GM21390 (cell line): ENCODE measurements around the gene BCL2L11.

Experiments used
- ATAC-seq: cut with Tn5 transposase; IDR thresholded peaks from one replicate; pipeline ENCODE4 v1.9.1; 2021; ENCODE audit not compliant: unreplicated experiment

BCL2L11 gene

DNA sequence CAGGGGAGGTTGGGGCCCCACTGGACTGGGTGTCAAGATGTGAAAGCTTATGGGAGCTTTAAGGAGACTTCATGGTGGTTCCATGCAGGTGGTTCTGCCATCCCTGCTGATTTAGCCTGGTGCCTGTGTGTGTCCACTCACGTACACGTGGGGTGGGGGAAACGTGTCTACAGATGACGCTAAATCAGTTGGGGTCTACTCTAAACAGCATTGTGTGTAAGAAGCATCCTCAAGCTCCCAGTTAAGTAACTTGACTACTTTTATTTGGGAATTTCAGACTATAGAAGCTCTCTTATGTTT, 47.1 kb downstream of the BCL2L11 start:
- ATAC-seq, result no peak

DNA sequence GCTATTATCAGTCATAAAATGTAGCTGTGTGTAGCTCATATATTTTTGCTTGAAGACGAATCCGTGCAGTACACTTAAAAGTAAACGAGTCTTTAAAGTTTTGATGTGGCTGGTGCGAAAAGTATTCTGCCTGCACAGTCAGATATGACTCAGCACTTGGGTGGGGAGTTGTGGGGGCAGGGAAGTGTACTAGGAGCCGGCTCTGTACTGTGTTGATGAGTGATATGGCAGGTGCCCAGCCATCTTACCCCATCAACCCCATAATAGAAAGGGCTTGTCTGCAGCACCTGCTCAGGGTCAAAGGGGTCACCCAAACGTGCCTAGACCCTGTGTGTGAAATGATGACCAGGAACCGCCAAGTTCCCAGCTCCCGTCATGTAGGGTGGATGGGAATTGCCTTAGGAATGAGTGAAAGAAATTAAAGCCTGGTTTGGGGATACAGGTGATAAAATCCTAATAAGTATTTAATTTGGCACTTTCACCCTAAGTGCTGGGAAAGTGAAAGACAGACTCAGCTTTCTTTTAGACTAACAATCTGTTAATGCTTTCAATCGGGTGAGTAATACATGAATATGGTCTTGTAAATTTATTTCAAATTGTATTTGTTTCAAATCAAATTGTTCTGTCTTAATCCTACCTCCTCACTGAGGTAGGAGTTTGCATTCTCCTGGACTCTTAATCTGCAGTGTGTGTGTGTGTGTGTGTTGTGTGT, 48.0 kb downstream of the BCL2L11 start:
- no peak for ATAC-seq

DNA sequence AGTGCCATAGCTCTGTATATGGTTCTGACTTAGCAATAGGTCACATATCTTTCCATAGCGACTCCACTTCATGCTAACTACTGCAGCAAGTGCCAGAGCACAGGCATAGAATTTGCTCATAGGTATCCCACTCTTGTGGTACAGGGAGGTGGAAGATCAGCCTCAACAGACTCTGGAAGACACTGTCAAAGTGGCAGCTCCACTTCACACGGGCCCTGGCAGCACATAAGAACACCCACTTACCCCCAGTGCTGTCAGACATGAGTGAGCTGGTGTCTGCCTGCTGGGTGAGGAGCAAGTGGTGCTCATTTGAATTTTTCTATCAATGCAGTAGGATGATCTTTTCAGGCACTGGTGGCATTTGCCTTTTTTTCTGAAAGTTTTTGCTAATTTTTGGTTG, 48.6 kb downstream of the BCL2L11 start:
- no peak for ATAC-seq

DNA sequence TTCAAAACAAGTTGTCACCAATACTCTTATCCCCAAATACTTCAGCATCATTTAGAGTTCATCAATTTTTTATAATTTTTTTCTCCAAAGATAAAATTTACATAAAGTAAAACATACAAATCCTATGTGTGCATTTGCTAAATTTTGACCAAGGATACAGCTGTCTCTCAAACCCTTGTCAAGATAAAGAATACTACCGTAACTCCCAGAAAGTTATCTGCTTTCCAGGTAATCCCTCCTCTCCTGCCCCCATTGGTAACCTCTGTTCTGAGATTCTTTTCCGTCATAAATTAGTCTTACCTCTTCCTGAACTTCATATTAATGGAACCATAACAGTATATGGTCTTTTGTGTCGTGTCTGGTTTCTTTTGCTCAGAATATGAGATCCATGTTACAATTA, 49.2 kb downstream of the BCL2L11 start:
- no peak for ATAC-seq

DNA sequence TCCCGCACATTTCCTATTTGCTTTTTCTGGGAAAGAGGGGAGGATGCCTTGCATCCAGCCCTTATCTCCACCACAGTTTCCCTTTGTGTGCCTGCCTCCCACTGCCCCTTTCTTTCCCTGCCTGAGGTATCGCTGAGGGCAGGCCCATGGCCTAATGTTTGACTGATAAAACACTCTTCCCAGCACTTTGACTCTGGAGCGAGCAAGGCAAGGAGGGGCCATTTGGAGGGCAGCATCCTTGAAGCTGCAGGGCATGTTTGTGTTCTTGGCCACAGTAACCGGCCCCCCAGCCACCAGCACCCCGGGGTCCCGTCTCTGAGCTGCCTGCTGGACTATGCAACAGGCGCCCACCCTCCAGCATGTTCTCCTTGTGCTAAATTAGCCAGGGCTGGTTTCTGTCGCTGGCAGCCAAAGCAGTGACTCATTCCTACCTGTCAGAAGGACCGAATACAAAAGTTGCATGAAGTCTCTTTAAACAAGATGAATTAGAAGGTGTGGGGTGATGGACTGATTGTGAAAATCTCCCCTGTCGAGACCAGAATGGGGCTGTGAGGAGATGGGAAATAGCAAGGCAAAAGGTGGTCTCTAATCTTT, 50.7 kb downstream of the BCL2L11 start:
- no peak for ATAC-seq

DNA sequence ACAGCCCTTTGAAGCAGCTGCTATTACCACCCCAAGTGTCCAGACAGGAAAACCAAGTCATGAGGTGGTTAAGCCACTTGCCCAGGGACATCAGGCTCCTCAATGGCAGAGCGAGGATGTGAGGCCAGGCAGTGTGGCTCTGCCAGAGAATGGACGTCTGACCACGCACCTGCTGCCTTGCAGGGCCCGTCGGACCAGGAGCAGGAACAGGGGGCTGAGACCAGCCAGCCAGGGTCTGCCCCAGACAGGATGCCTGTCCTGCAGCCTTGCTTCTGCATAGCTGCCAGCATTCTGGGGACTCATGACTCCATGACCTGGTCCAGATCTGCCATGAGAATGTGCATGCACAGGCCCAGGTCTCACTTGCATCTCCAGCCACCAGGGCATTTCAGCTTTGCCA, 52.0 kb downstream of the BCL2L11 start:
- no peak for ATAC-seq

DNA sequence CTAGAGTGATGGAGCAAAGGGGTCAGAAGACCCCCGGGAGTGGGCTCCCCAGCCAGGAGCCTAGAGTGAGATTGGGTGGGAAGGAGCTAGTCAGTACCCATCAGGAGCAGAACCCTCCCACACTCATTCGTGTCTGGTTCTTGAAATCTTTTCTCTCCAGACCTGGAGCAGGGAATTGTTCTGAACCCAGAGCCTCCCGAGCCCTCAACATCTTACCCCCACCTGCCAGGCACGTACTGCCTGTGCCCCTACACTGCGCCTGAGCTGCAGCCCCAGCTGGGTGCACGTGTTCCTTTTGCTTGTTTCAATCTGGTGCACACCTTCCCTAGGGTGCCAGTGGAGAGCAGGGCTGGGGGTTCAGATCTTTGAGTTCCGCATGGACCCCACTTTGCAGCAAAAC, 52.6 kb downstream of the BCL2L11 start:
- no peak for ATAC-seq

DNA sequence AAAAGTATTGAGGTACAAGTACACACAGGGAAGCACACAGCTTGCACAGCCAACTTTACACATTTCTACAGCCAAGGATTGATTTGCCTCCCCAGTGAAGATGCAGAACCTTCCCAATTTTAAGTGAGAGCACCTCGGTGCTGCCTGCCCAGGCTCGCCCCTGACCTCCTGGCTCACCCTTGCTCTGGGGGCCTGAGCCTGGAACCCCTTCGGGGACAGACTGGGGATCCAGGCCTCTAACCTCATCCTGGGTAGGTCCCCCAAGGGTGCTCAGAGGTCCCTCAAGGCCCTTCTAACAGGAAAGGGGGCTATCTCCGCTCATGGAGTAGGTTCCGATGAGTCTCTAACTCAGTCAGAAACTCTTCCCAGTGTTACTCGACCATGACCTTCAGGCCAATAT, 53.1 kb downstream of the BCL2L11 start:
- ATAC-seq, result no peak

DNA sequence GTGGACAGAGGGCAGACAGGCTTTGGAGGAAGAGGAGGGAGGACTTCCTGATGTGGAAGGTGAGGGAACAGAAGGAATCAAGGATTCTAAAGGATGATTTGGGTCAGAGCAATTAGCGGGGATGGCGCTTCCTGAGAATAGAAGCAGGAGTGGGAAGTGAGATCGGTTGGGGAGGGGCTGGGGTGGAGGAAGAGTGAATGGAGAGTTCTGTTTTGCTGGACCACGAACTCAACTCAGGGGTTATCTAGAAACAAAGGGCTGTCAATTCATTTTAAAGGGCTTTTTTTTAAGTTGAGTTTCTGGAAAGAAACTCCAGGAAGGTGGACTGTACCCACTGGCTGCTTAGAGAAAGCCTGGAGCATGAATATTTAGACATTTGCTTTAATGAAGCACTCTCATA, 54.9 kb downstream of the BCL2L11 start:
- no peak for ATAC-seq

DNA sequence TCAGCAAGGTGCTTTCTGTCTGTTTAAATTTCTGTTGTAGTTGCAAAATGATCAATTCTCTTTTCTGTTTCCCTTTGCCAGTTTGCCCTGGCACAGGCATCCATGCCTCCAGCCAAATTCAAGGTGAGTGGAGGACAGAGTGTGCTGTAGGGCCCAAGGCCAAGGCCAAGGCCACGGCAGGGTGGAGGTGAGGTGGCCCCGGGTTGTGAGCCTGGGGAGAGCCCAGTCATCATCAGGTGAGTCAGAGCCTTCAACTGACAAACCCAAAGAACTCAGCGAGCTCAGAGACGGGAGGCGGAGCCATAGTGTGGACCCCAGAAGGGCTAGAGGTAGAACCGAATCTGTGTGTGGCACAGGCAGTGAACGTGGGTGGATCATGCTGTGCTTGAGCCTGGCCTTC, 55.7 kb downstream of the BCL2L11 start:
- ATAC-seq, result no peak

DNA sequence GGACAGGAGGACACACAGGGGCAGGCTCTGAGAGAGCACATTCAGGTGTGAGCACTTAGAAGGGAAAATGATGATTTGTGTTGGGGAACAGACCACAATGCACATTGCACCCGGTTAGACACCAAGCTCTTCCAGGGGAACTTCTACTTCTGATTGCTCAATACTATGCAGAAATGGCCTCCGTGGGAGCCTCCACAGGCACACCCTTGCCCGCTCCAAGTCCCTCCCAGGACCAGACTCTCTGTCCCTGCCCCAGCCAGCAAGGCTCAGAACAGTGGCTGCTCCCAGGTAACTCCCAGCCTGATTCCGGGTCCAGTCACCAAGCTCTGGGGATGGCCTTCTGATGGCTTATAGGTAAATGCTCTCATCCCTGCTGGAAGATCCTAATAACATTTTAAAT, 56.2 kb downstream of the BCL2L11 start:
- no peak for ATAC-seq

DNA sequence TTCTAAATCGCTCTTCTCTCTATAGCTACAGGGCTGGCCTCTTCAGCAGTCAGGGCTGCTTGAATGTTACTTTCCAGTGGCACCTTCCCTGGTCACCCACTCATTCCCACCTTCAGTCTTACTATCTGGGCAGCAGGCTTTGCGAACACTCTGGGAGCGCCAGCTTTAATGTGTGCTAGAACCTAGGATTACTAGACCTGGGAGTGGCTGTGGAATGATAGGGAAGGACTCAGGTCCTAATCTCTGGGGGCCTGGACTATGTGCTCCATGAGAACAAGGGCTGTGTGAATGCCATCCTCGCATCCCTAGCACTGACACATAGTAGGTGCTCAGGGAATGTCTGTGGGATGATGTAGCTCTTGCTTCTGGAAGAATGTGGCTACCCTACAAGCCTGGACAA, 57.6 kb downstream of the BCL2L11 start:
- no peak for ATAC-seq

DNA sequence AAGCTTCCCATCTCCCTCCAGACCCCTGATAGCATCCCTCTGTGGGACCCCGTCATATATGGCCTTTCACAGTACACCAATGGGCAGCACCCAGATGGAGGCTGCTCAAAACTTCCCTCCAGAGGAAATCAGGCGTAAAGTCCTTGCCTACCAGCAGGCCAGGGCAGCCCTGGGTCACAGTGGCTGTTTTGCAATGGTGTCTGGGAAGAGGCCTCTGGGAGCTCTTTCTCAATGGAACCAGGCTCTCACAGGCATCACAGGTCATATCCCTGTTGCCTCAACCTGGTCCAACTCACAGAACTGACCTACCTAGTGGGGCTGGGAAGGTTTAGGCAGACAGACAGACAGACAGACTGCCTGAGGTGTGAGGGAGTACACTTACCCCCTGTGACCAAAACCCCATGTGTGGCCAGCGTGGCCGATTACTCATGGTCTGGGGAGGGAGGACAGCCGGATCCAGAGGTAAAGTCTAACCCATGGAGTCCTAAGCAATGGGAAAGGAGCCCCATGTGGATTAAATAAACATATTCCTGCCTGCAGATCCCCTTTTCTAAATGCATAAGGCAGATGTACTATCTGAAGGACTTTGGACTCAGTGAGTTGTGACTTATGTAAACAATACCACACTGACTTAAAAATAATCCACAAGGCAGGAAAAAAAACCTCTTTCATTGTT, 58.2 kb downstream of the BCL2L11 start:
- no peak for ATAC-seq

DNA sequence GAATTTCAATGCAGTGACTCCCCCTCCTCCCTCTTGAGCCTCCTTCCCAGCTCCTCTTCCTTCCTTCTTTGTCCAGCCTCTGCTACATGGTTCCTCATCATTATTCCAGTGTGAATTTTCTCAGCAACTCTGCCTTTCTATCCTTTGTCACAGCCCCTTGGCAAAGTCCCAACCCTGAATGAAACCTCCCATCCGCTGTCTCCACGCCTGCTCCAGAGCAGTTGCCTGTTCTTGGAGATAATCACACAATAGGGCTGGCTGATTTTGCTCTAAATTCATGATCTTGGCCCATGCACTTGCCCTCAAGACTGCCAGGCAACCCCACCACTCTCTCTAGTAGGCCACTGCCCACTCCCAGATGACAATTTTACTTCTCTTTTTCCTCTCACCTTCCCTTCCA, 61.4 kb downstream of the BCL2L11 start:
- no peak for ATAC-seq

DNA sequence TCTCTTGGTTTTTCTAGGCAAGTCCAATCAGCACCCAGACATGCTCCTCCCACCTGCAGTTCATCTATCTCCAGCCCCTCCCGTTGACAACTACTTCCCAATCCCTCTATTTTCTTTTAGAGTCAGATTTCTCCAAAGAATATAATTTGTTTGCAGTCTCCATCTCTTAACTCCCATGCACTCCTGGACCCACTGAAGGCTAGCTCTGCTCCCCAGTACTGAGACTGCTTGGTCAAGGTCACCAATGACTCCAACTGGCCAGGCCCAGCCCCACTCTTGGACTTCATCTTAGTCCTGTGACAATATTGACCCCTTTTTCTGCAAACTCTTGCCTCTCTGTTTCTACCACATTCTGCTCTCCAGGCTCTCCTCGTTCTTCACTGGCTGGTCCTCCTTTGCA, 62.0 kb downstream of the BCL2L11 start:
- no peak for ATAC-seq

DNA sequence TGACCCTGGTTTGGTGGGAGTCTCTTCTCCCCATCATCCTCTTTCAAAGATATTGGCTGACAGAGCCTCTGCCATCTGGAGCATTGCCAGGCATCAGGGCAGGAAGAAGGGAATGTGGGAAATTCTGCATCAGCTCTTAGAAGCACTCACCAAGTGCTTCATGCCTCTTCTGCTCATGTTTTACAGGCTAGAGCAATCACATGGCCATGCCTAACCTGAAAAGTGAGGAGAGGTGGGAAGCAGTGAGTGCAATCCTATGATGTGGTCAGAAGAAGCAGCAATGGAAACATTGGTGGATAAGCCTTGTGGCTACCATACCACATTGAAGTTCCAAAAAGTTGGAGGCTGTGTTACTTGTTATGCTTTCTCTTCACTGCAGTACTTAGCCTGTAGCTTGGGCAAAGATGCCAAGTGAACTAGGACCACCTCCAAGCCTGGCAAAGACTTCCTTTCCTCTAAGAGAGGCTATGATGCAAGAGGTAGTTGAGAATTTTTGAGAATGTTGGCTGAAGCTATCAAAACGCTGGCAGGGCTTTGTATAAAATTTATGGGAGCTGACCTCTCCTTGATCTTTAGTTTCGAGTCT, 64.1 kb downstream of the BCL2L11 start:
- ATAC-seq, result no peak

DNA sequence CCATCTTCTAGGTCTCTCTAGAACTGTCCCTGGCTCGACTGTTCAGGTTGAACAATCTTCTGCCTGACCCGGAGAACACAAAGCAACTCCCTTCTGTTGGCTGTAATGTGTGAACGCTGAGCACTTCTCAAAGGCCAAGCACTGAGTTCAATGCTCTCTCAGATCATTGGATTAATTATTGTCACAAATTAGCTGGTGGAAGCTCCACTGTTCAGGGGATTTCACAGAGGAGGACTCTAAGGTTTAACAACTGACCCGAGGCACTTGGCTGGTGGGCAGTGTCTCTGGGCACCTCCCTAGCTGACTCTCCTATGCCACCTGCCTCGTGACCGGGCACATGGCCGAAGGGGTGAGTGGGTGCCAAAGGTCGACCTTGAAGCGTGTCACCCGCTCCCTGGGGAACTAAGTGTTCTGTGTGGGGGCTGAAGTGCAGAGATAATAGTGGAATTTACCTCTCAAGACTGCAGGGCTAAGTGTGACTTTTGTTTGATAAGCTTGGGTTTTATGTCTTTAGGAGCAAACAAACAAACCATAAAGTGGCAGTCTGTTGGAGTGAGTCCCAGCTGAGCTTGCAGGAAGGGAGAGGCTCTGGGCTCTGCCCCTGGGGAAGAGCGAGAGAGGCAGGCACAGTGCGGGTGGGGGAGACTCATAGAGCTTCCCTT, 64.8 kb downstream of the BCL2L11 start:
- no peak for ATAC-seq

DNA sequence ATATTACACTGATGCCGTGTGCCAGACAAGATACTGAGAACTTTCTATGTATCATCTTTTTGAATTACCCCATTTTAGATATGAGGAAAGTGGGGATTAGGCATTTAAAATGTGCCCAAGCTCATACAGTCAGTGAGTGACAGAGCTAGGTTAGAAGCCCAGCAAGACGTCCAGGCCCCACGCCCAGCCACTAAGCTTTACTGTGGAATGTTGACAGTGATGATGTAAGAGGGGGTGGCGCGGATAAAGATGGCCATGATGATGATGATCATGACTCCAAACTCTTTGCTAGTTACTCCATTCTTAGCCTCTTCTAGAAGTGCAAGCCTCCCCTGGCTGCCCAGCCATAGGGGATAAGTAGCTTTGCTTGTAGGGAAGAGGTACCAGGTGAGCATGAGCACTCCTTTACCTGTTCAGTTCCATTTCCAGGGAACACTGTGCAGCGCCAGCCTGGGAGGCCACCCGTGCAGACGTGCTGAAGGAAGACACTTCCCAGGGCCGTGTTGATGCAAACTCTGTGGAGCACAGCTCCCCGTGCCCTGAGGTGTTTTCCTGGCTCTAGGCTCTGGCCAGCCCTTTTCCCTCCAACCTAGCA, 65.5 kb downstream of the BCL2L11 start:
- no peak for ATAC-seq

DNA sequence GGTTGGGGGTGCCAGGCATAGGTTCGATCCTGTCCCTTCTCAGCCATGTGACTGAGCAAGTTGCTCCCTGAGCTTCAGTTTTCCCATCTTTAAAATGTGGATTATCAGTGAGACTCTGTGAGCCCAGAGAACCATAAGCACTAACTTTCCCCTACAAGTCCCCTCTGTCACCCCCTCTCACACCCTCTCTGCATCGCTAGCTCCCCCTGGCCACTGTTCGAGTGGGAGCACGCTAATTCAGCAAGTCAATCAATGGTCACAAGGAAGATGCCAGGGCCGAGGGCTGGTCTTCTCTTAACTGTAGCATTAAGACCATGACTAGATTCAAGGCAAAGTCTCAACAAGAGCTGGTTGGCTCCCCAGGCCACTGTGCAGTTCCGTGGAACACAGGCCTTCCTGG, 66.2 kb downstream of the BCL2L11 start:
- no peak for ATAC-seq

DNA sequence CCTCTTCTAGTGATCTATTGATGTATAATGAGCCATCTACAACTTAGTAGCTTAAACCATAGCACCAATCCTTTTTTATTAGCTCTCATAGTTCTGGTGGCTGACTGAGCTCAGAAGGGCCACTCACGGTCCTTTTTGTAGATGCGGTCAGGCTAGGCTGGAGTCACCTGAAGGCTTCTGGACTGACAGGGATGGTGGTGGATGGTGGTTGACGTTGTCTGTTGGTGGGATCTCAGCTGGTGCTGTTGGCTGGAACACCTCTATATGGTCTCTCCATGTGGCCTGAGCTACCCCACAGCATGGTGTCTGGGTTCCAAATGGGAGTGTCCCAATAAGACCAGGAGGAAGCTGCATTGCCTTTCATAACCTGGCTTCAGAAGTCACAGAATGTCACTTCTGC, 68.0 kb downstream of the BCL2L11 start:
- no peak for ATAC-seq

DNA sequence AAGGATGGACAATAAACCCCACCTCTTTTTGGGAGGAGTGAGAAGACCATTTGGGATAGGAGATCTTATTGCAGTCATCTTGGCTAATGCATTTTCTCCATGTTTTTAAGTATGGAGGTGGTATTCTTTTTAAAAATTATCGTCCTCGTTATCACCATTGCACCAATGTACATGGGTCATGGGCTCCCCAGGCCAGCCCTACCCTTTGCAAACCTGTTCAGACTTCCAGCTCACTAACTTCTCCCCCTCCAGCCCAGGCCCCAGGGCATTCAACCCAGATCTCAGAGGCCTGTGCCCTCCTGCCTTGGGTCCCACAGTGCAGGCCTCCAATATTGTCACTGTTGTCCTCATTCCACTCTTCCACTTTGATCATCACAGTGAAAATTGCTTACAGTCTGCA, 68.4 kb downstream of the BCL2L11 start:
- no peak for ATAC-seq
